CD4-positive, alpha-beta T cell (primary cell): ENCODE results near the gene MCTP1. TPM values are rescaled to one million over a fixed set of nuclear protein-coding genes. Genes with fewer than 3 reads are reported as not detected.

Experiments used
- ATAC-seq: fragments of 200-7000 bp; cut with Tn5 transposase; one replicate; pipeline ENCODE4 v1.10.0; 2022; ENCODE audit warnings: mild to moderate bottlenecking; ENCODE audit not compliant: poor library complexity
- CTCF ChIA-PET: fragments of 350-600 bp; sonication (Branson Sonifier 250); formaldehyde crosslinking; loops from one replicate; lab custom pipeline; 2021; ENCODE audit warnings: antibody characterized with exemption, inconsistent platforms; lab: Charles Lee
- POLR2A ChIA-PET: fragments of 350-600 bp; sonication (Branson Sonifier 250); formaldehyde crosslinking; loops from one replicate; lab custom pipeline; 2021; ENCODE audit warnings: antibody characterized with exemption, inconsistent platforms; lab: Charles Lee
- DNase-seq, 14 experiments: peaks; one replicate each; pipeline ENCODE4 v3.0.0-alpha.2; 2013 to 2020; ENCODE audit warnings: mixed read lengths in 2 of 14
- H3K27ac ChIP-seq, 2 donors: one replicate each; pipeline versions ENCODE4 v1.5.1 to v1.7.0; 2013; ENCODE audit warnings: low read length in 2 of 2, low read depth in 1 of 2, mild to moderate bottlenecking in 1 of 2
- H3K27me3 ChIP-seq, 2 experiments: 1 replicate in 1 of 2; 2 replicates in 1 of 2; pipeline versions ENCODE4 v1.6.1 to v1.7.0; 2013; ENCODE audit warnings: low read length in 2 of 2, control low read depth in 1 of 2, mild to moderate bottlenecking in 1 of 2, moderate library complexity in 1 of 2; ENCODE audit not compliant: insufficient read depth in 2 of 2, control insufficient read depth in 1 of 2
- H3K36me3 ChIP-seq: one replicate; pipeline ENCODE4 v1.6.1; 2013; ENCODE audit warnings: low read length, control low read depth; ENCODE audit not compliant: insufficient read depth
- H3K4me1 ChIP-seq: one replicate; pipeline ENCODE4 v1.6.1; 2013; ENCODE audit warnings: low read length, control low read depth; ENCODE audit not compliant: insufficient read depth
- H3K4me3 ChIP-seq: one replicate; pipeline ENCODE4 v1.5.1; 2013; ENCODE audit warnings: mild to moderate bottlenecking, low read length, moderate library complexity
- H3K9me3 ChIP-seq, 2 experiments: 1 replicate in 1 of 2; 2 replicates in 1 of 2; pipeline versions ENCODE4 v1.6.1 to v1.7.0; 2013; ENCODE audit warnings: low read length in 2 of 2, mild to moderate bottlenecking in 2 of 2, control low read depth in 1 of 2, moderate library complexity in 1 of 2; ENCODE audit not compliant: control insufficient read depth in 1 of 2, insufficient read depth in 1 of 2
- H3K27ac Mint-ChIP-seq: one replicate; pipeline ENCODE4 v1.8.0; 2020; ENCODE audit warnings: mixed read lengths
- H3K27me3 Mint-ChIP-seq: one replicate; pipeline ENCODE4 v1.8.0; 2021; ENCODE audit warnings: mixed read lengths
- H3K36me3 Mint-ChIP-seq: one replicate; pipeline ENCODE4 v1.8.0; 2021; ENCODE audit warnings: low read depth, mixed read lengths
- H3K4me1 Mint-ChIP-seq: one replicate; pipeline ENCODE4 v1.8.0; 2021; ENCODE audit warnings: low read depth, mixed read lengths
- H3K4me3 Mint-ChIP-seq: one replicate; pipeline ENCODE4 v1.8.0; 2020; ENCODE audit warnings: mild to moderate bottlenecking, mixed read lengths
- H3K9me3 Mint-ChIP-seq: one replicate; pipeline ENCODE4 v1.8.0; 2020; ENCODE audit warnings: mixed read lengths
- CTCF ChIP-seq: fragments of 200-600 bp; IDR thresholded peaks from one replicate; pipeline ENCODE4 v1.8.0; 2022; ENCODE audit warnings: antibody characterized with exemption, mild to moderate bottlenecking
- intact Hi-C, 2 experiments: fragments of 100-400 bp; cut with DNase I in 1 of 2; cut with micrococcal nuclease in 1 of 2; formaldehyde crosslinking; loops; one replicate each; pipeline versions ENCODE4 v1.15.1 to v1.9.0; 2023 to 2025; cut with DNase I, micrococcal nuclease
- total RNA-seq, 174 experiments: library from RNA in 2 of 174; stranded (reverse) in 2 of 174; gene quantifications; one replicate each; pipeline ENCODE4 v1.2.3 and lab custom pipeline; 2021 to 2026

MCTP1 gene
- total RNA-seq, 2 experiments from 2014 or later, result 2.1 to 2.7 TPM

DNA sequence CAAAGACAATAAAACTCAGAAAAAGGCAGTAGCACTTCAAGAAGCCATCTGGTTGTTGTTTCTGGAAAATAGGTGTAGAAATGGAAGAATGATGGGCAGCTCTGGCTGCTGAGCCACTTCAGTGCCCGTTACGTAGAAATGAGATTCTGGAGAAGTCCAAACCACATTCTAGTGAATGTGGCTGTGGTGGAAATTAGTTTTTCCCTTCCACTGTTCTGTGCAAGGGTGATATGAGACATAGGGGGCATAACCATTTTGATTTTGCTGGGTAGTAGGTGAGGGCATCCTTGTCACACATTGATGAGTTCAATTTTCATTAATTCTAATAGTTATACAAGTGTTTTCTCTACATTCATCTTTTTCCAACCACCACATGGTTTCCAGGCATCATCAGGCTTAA, 275.1 kb downstream of the MCTP1 start:
- H3K4me1 Mint-ChIP-seq, result no peaks in the 10 kb centered on the region
- CTCF ChIA-PET, result no interaction called here
- no peak for ATAC-seq
- Histone ChIP-seq H3K36me3 (no peaks in the 10 kb centered on the region), H3K4me3 (no peak overlapping the region), H3K27ac (no peak overlapping the region), H3K4me1 (no peaks in the 10 kb centered on the region), H3K27me3 (no peaks in the 10 kb centered on the region), H3K9me3 (peaks cover 0 to 2% of the 10 kb centered on the region in 2 experiments)
- no peak for TF ChIP-seq CTCF
- POLR2A ChIA-PET, result no interaction called here
- H3K36me3 Mint-ChIP-seq, result no peaks in the 10 kb centered on the region
- no peak overlapping the region for H3K4me3 Mint-ChIP-seq
- intact Hi-C loops, result no loop called here
- no peaks in the 10 kb centered on the region for H3K27me3 Mint-ChIP-seq
- H3K9me3 Mint-ChIP-seq, result peaks cover 6% of the 10 kb centered on the region
- H3K27ac Mint-ChIP-seq, result no peak overlapping the region
- DNase-seq, result no peak

DNA sequence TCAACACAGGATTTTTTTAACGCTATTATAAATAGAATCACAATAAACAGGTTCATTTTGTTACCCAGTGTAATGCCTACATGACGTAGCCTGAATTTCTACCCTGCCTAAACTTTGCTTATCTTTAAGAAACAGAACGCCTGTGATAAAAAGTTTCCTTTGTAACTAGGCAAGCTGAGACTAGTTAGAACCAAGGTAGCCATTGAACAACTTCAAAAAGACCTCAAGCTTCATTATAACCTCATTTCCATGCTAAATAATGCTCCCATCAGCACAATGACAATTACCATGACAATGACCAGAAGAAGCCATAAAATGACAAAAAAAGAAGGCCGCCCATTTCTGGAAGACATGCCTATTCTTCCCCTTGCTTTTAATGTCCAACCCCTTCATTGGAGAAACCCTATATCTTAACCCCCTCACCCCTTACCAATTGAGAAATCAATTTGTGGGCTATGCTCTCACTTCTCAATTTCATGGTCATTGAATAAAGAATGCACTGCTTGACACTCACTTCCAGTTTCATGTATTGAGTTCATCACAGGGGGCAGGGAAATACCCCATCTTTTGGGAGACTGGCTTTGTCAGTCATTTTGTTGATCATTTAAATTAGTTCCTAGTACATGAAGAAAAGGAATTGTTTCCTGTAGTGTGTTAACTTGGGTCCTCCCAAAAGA, 276.8 kb downstream of the MCTP1 start:
- TF ChIP-seq CTCF, result no peak
- H3K4me3 Mint-ChIP-seq, result no peak overlapping the region
- ATAC-seq (no peak), DNase-seq (no peak)
- no peak overlapping the region for H3K4me3 ChIP-seq
- H3K27ac ChIP-seq, result no peak overlapping the region
- no peaks in the 10 kb centered on the region for H3K4me1 Mint-ChIP-seq
- H3K27me3 Mint-ChIP-seq, result no peaks in the 10 kb centered on the region
- H3K4me1 ChIP-seq, result no peaks in the 10 kb centered on the region
- H3K9me3 Mint-ChIP-seq, result peaks cover 9% of the 10 kb centered on the region
- H3K9me3 ChIP-seq, result peaks cover 3 to 10% of the 10 kb centered on the region in 2 experiments
- H3K27ac Mint-ChIP-seq, result no peak overlapping the region
- H3K36me3 ChIP-seq, result no peaks in the 10 kb centered on the region
- ChIA-PET POLR2A (no interaction called here), CTCF (no interaction called here)
- no peaks in the 10 kb centered on the region for H3K27me3 ChIP-seq
- intact Hi-C loops, result no loop called here
- H3K36me3 Mint-ChIP-seq, result no peaks in the 10 kb centered on the region

DNA sequence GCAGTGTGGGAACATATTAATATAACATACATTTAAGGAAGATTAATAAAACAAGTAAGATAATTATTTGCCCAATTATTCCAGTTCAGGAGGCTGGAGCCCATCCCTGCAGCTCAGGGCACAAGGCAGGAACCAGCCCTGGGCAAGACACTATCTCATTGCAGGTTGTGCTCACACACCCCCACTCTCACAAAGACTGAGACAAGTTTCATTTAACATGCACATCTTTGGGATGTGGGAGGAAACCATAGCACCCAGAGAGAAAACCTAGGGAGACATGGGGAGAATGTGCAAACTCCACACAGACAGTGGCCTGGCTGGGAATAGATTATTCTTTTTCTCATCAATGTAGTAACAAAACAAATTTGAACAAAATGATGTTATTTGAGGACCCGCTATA, 279.1 kb downstream of the MCTP1 start:
- Histone ChIP-seq H3K36me3 (no peaks in the 10 kb centered on the region), H3K4me3 (no peak overlapping the region), H3K27ac (no peak overlapping the region), H3K4me1 (no peaks in the 10 kb centered on the region), H3K27me3 (no peaks in the 10 kb centered on the region), H3K9me3 (peaks cover 3 to 10% of the 10 kb centered on the region in 2 experiments)
- CTCF ChIA-PET, result no interaction called here
- no peak for ATAC-seq
- no peaks in the 10 kb centered on the region for H3K27me3 Mint-ChIP-seq
- no peak overlapping the region for H3K4me3 Mint-ChIP-seq
- POLR2A ChIA-PET, result no interaction called here
- intact Hi-C loops, result no loop called here
- no peak for TF ChIP-seq CTCF
- H3K27ac Mint-ChIP-seq, result no peak overlapping the region
- no peaks in the 10 kb centered on the region for H3K36me3 Mint-ChIP-seq
- no peak for DNase-seq
- H3K4me1 Mint-ChIP-seq, result no peaks in the 10 kb centered on the region
- H3K9me3 Mint-ChIP-seq, result peaks cover 9% of the 10 kb centered on the region
